ENCODE data around the gene OGFR. TPM values are rescaled to one million over a fixed set of nuclear protein-coding genes. Genes with fewer than 3 reads are reported as not detected.
A peak's percentile ranks its signal among the peaks of the same experiment; 100 is the strongest.

OGFR gene
- total RNA-seq, 1 experiment from 2014 or later: 57.4 TPM

DNA sequence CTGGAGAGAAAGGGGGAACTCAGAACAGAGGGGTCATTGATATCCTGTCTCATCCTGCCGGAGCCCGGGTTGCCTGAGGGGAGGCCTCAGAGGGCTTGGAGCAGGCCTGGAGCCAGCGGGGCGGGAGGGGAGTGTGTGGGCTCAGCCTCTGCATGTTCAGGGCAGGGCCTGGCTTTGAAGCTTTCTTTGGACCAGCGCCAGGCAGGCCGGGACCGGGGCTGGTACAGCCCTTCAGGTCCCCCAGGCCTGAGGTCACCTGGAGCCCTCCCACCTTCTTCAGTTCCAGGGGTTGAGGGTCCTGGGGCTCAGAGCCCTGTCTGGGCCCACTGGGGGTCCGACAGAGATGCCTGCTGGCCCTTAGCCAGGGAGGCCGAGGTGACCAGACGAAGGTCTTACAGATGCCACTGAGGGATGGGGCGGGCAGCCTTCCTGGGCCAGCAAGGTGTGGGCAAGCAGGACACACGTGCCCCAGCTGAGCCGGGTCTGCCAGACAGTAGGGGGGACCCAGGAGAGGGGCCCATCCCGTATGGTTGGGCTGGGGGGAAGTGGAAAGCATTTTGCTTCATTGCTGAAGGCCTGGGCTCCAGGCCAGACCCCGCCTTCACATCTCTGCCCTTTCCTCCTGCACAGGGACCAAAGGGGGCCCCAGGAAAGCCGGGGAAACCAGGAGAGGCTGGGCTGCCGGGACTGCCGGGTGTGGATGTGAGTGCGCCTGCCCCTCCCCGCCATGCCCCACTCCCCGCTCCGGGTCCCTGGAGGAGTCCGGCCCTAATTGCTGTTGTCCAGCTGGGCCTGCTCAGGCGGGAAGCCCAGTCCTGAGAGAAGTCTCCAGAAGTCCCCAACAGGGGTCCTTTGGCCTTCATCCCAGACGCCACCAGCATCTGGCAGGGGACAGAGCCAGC, 14.2 kb downstream of the OGFR start:
- TF ChIP-seq EZH2 (IDR thresholded peaks at IDR 0.05; ENCODE audit: low read depth): no peak
- TF ChIP-seq, protein P1, sequence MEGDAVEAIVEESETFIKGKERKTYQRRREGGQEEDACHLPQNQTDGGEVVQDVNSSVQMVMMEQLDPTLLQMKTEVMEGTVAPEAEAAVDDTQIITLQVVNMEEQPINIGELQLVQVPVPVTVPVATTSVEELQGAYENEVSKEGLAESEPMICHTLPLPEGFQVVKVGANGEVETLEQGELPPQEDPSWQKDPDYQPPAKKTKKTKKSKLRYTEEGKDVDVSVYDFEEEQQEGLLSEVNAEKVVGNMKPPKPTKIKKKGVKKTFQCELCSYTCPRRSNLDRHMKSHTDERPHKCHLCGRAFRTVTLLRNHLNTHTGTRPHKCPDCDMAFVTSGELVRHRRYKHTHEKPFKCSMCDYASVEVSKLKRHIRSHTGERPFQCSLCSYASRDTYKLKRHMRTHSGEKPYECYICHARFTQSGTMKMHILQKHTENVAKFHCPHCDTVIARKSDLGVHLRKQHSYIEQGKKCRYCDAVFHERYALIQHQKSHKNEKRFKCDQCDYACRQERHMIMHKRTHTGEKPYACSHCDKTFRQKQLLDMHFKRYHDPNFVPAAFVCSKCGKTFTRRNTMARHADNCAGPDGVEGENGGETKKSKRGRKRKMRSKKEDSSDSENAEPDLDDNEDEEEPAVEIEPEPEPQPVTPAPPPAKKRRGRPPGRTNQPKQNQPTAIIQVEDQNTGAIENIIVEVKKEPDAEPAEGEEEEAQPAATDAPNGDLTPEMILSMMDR (conservative IDR thresholded peaks at IDR 0.05): no peak
- no peaks in the 10 kb centered on the region for H3K9me2 ChIP-seq (ENCODE audit: insufficient read depth)
- peaks cover 4% of the 10 kb centered on the region; the same call in 1 of the 2 replicates for H4K20me1 ChIP-seq (ENCODE audit: insufficient read depth)
- DNase-seq: peak; percentile 50 to 76
- H3K27ac ChIP-seq: peak overlapping the region; percentile 30; the same call in 1 of the 2 replicates
- H3K9me3 ChIP-seq (ENCODE audit: insufficient read depth, low read depth): no peaks in the 10 kb centered on the region
- BruUV-seq (replicated peaks): no TSS peak
- POLR2A ChIA-PET (ENCODE audit: unreplicated experiment): interaction anchor here (0.6 kb wide), 1 partner anchor 25 kb away, joined by 4 read pairs; no protein-coding TSS in a partner anchor
- peaks cover 45% of the 10 kb centered on the region; the same call in 1 of the 2 replicates for H3F3A ChIP-seq (ENCODE audit: insufficient read depth, low read depth)
- H3K36me3 ChIP-seq (ENCODE audit: low read depth): no peaks in the 10 kb centered on the region
- peak overlapping the region; percentile 41 for H3K4me2 ChIP-seq
- H3K27me3 ChIP-seq (ENCODE audit: insufficient read depth, low read depth): peaks cover 12% of the 10 kb centered on the region
- no peak overlapping the region for H2AFZ ChIP-seq
- CTCF ChIA-PET: no interaction called here
- H3K79me2 ChIP-seq (ENCODE audit: low read depth): no peaks in the 10 kb centered on the region
- H3K4me1 ChIP-seq (replicated peaks; ENCODE audit: insufficient read depth): peaks cover 48% of the 10 kb centered on the region
- intact Hi-C loops (cut with micrococcal nuclease; ENCODE audit: unreplicated experiment): no loop called here
- no peak overlapping the region for H3K4me3 ChIP-seq

DNA sequence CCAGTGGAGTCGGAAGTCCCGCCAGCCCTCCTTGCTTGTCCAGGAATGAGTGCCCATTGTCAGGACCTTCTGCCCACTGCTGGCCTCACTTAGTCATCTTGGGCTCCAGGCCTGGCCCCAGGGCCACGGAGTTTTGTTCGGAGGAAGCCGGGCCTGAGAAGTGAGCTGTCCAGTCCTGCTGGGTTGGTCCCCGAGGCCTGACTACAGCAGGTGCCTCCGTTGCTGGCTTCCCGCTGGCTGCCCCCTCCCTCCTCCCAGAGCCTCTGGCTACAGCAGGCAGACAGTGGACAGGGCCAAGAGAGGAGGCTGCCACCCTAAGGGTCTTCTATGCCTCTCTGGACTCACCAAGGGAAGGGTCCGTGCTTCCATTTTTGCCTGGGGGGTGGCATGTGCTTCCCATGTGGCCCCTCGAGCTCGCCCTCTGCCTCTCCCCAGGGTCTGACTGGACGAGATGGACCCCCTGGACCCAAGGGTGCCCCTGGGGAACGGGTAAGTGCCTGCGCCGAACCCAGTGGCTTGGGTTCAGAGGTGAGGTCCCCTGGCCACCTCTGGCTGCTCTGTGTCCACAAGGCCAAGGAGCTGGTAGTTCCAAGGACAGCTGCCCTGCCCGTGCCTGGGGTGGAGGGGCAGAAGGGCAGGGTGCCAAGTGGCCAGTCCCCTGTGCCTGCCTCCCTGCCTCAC, 15.0 kb downstream of the OGFR start:
- H3K4me2 ChIP-seq: peak overlapping the region; percentile 41
- POLR2A ChIA-PET (ENCODE audit: unreplicated experiment): interaction anchor here (0.6 kb wide), 1 partner anchor 26 kb away, joined by 4 read pairs; no protein-coding TSS in a partner anchor
- H3F3A ChIP-seq (ENCODE audit: insufficient read depth, low read depth): peaks cover 40% of the 10 kb centered on the region; the same call in 1 of the 2 replicates
- intact Hi-C loops (cut with micrococcal nuclease; ENCODE audit: unreplicated experiment): no loop called here
- DNase-seq: peak; percentile 90 to 91
- TF ChIP-seq, protein P1 (conservative IDR thresholded peaks at IDR 0.05): no peak
- no peak for TF ChIP-seq EZH2 (IDR thresholded peaks at IDR 0.05; ENCODE audit: low read depth)
- H3K9me2 ChIP-seq (ENCODE audit: insufficient read depth): no peaks in the 10 kb centered on the region
- no peaks in the 10 kb centered on the region for H3K9me3 ChIP-seq (ENCODE audit: insufficient read depth, low read depth)
- H3K36me3 ChIP-seq (ENCODE audit: low read depth): no peaks in the 10 kb centered on the region
- H4K20me1 ChIP-seq (ENCODE audit: insufficient read depth): no peaks in the 10 kb centered on the region
- no peak overlapping the region for H3K4me3 ChIP-seq
- peaks cover 12% of the 10 kb centered on the region for H3K27me3 ChIP-seq (ENCODE audit: insufficient read depth, low read depth)
- CTCF ChIA-PET: interaction anchor here (0.6 kb wide), 2 partner anchors 22 to 521 kb away, joined by 3 to 4 read pairs; no protein-coding TSS in a partner anchor
- H2AFZ ChIP-seq: no peak overlapping the region
- BruUV-seq (replicated peaks): no TSS peak
- peaks cover 54% of the 10 kb centered on the region for H3K4me1 ChIP-seq (replicated peaks; ENCODE audit: insufficient read depth)
- peak overlapping the region; percentile 30 for H3K27ac ChIP-seq
- no peaks in the 10 kb centered on the region for H3K79me2 ChIP-seq (ENCODE audit: low read depth)

DNA sequence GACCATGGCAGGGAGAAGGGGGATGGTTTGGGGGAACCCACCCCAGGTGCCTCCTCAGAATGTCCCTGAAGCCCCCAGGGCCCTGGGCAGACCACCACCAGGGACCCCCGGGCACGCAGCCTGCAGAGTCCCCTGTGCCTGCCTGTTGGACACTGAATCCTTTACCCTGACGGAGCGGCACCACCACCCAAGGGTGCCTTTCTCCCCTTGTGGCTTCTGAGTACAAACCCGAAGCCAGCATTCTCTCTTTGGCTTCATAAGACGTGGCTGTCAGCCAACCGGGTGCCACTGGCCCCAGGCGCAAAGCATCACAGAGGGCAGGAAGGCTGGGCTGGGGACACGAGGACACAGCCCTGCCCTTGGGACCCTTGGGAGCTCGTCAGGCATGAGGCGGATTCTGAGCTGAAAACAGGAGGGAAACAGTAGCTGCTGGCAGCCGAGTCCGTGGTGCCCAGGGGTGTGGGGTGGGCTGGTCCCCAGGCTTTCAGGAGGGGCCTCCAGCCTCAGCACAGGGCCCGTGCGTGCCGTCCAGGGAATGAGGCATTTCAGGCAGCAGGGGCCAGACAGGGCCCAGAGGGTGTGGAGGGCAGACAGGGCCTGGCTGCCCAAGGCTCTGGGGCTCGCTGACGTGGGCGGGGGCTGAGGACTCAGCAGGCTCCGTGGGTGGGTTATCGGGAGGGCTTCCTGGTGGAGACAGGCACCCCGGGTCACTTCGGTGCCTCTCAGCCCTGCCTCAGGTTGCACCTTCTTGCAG, 15.8 kb downstream of the OGFR start:
- CTCF ChIA-PET: interaction anchor here (0.8 kb wide), 1 partner anchor 26 kb away, joined by 8 read pairs; no protein-coding TSS in a partner anchor
- Histone ChIP-seq H3K9me3 (ENCODE audit: insufficient read depth, low read depth) (no peaks in the 10 kb centered on the region), H3K27ac (no peak overlapping the region), H3K79me2 (ENCODE audit: low read depth) (no peaks in the 10 kb centered on the region), H3K9me2 (ENCODE audit: insufficient read depth) (no peaks in the 10 kb centered on the region), H4K20me1 (ENCODE audit: insufficient read depth) (no peaks in the 10 kb centered on the region), H3K36me3 (ENCODE audit: low read depth) (no peaks in the 10 kb centered on the region), H3K4me2 (peak overlapping the region; percentile 41), H3F3A (ENCODE audit: insufficient read depth, low read depth) (peaks cover 33% of the 10 kb centered on the region; the same call in 1 of the 2 replicates), H3K4me1 (replicated peaks; ENCODE audit: insufficient read depth) (peaks cover 51% of the 10 kb centered on the region), H2AFZ (no peak overlapping the region), H3K4me3 (no peak overlapping the region), H3K27me3 (ENCODE audit: insufficient read depth, low read depth) (peaks cover 12% of the 10 kb centered on the region)
- TF ChIP-seq EZH2 (IDR thresholded peaks at IDR 0.05; ENCODE audit: low read depth): no peak
- TF ChIP-seq, protein P1 (conservative IDR thresholded peaks at IDR 0.05): no peak
- no TSS peak for BruUV-seq (replicated peaks)
- intact Hi-C loops (cut with micrococcal nuclease; ENCODE audit: unreplicated experiment): no loop called here
- POLR2A ChIA-PET (ENCODE audit: unreplicated experiment): no interaction called here
- no peak for DNase-seq
